ENCODE data around the gene OLFM2.

DNA sequence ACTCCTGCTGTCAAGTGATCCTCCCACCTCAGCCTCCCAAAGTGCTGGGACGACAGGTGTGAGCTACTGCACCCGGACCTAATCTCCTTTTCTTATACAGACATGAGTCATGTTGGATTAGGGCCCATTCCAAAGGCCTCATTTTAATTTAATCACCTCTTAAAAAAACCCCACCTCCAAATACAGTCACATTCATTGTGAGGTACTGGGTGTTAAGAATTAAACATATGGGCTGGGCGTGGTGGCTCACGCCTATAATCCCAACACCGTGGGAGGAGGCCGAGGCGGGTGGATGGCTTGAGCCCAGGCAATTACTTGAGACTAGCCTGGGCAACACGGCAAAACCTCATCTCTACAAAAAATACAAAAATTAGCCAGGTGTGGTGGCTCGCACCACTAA, 54.6 kb downstream of the OLFM2 start:
- TF ChIP-seq EZH2phosphoT487 (IDR thresholded peaks at IDR 0.05; ENCODE audit: borderline replicate concordance): no peak
- TF ChIP-seq, protein P1, sequence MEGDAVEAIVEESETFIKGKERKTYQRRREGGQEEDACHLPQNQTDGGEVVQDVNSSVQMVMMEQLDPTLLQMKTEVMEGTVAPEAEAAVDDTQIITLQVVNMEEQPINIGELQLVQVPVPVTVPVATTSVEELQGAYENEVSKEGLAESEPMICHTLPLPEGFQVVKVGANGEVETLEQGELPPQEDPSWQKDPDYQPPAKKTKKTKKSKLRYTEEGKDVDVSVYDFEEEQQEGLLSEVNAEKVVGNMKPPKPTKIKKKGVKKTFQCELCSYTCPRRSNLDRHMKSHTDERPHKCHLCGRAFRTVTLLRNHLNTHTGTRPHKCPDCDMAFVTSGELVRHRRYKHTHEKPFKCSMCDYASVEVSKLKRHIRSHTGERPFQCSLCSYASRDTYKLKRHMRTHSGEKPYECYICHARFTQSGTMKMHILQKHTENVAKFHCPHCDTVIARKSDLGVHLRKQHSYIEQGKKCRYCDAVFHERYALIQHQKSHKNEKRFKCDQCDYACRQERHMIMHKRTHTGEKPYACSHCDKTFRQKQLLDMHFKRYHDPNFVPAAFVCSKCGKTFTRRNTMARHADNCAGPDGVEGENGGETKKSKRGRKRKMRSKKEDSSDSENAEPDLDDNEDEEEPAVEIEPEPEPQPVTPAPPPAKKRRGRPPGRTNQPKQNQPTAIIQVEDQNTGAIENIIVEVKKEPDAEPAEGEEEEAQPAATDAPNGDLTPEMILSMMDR (conservative IDR thresholded peaks at IDR 0.05; ENCODE audit: low read length): no peak

Measured in Loucy (cell line).